ENCODE data around the gene NMNAT3.

The NMNAT3 gene

GRCh38 chr3:139517321-139518065 is 160.3 kb downstream of the NMNAT3 start:
- no peak for DNase-seq

GRCh38 chr3:139514741-139515140 is 163.0 kb downstream of the NMNAT3 start:
- no peak for DNase-seq

Measured in NCI-H774 (cell line).